ENCODE data around the gene ADSS2.

- TF ChIP-seq CTCF (IDR thresholded peaks at IDR 0.05) (no peak), POLR2A (IDR thresholded peaks at IDR 0.05) (no peak), POLR2AphosphoS5 (IDR thresholded peaks at IDR 0.05) (no peak), EP300 (IDR thresholded peaks at IDR 0.05; ENCODE audit: low read depth) (no peak)
Measured at GRCh38 chr1:244405856-244406255, 45.9 kb downstream of the ADSS2 start.

Measured in transverse colon (tissue), 4 donors.